ENCODE measurements around the gene SVEP1.
A peak's percentile ranks its signal among the peaks of the same experiment; 100 is the strongest.

The SVEP1 gene

DNA sequence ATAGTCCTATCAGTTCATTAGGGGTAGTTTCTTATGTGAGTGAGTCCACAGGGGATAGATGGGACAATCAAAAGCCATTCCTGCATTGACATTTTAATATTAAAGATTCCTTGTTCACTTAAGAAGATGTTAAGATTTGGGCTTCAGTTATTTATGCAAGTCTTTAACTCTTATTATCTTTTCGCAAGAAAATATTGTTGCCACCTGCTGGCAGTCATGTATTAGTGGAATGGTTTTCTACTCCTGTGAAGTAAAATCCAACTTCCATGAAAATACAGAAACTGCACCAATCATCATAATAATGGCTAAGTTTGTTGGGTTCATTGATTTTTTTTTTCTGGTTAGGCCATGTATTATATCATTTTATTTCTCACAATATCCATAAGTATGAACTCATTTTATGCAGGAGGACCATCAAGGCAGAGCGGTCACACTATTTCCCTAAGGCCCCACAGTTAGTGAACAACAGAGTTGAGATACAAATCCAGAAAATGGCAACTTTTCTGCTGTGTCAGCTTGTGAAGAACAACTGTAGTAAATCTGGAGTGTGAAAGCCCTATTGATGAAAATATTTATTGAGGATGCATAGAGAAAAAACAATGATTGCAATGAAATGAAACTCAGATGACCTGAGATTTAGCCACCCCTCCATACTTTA, 153.4 kb downstream of the SVEP1 start:
- Histone ChIP-seq H3K36me3 (ENCODE audit: control insufficient read depth in 4 of 4, insufficient read depth in 4 of 4, low read length in 3 of 4) (no peaks in the 10 kb centered on the region), H3K4me1 (ENCODE audit: control extremely low read depth in 1 of 4, control insufficient read depth in 4 of 4, insufficient read depth in 4 of 4, low read length in 3 of 4) (no peaks in the 10 kb centered on the region), H3K27ac (ENCODE audit: insufficient read depth in 1 of 2, low read depth in 1 of 2, low read length in 2 of 2, poor library complexity in 1 of 2, severe bottlenecking in 2 of 2) (no peak overlapping the region), H3K9me3 (ENCODE audit: control extremely low read depth in 1 of 5, control insufficient read depth in 4 of 5, insufficient read depth in 2 of 5, low read depth in 1 of 5, low read length in 4 of 5) (no peaks in the 10 kb centered on the region), H3K27me3 (replicated peaks in 2 of 5; ENCODE audit: control insufficient read depth in 4 of 5, insufficient read depth in 5 of 5, low read length in 4 of 5) (no peaks in the 10 kb centered on the region), H3K4me3 (ENCODE audit: control insufficient read depth in 1 of 7, extremely low read depth in 1 of 7, insufficient read depth in 4 of 7, low read depth in 2 of 7, low read length in 6 of 7) (no peak overlapping the region)
- CTCF ChIA-PET = no interaction called here
- POLR2A ChIA-PET = interaction anchor here (0.5 kb wide), 1 partner anchor 899 kb away, joined by 3 read pairs; no protein-coding TSS in a partner anchor
- peak; percentile 13 to 50 (median 43) for DNase-seq
- WGBS (ENCODE audit: insufficient coverage) = 100% methylated on average over 1 of the region's 2 CpGs

DNA sequence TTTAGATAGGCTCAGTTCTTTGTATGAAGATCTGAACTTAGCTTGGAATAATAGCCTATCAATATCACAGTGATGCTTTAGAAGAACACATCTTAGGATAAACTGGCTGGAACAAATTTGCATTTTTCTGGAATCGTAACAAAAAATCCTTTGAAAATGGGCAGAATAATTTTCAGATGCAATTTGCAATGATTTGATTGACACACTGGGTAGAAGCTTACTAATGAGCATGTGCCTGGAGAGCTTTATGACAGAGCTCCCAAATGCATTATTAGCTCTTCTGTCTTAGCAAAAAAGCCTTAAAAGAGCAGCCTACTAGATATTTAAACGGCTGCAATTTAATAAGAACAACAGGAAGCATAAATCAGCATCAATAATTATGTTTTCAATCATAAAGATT, 165.1 kb downstream of the SVEP1 start:
- 88% methylated on average over 1 of the region's 2 CpGs for WGBS (ENCODE audit: insufficient coverage)
- ChIA-PET CTCF (interaction anchor here (1.3 kb wide), 1 partner anchor 12 kb away, joined by 4 read pairs; no protein-coding TSS in a partner anchor), POLR2A (no interaction called here)

DNA sequence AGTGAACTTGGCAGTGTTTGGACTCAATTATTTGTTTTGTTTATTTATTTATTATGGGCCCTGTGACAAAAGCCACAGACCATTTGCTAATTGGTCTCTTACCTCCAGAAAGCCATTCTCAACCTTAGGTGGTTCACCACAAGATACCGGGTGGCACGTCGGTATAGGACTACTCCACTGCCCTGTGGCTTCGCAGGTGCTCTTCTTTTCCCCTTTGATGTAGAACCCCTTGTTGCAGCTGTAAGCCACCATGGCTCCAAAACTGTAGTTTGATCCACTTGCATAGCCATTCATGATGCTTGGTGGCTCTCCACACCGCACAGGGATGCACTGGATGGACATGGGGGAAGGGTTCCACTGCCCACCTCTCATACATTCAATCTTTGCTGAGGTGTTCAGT, 168.6 kb downstream of the SVEP1 start:
- no peaks in the 10 kb centered on the region for H3K9me3 ChIP-seq (ENCODE audit: control extremely low read depth in 1 of 5, control insufficient read depth in 4 of 5, insufficient read depth in 2 of 5, low read depth in 1 of 5, low read length in 4 of 5)
- H3K4me1 ChIP-seq (ENCODE audit: control extremely low read depth in 1 of 4, control insufficient read depth in 4 of 4, insufficient read depth in 4 of 4, low read length in 3 of 4) = no peaks in the 10 kb centered on the region
- ChIA-PET POLR2A (no interaction called here), CTCF (no interaction called here)
- no peak for DNase-seq
- H3K36me3 ChIP-seq (ENCODE audit: control insufficient read depth in 4 of 4, insufficient read depth in 4 of 4, low read length in 3 of 4) = no peaks in the 10 kb centered on the region
- H3K27ac ChIP-seq (ENCODE audit: insufficient read depth in 1 of 2, low read depth in 1 of 2, low read length in 2 of 2, poor library complexity in 1 of 2, severe bottlenecking in 2 of 2) = no peak overlapping the region
- H3K27me3 ChIP-seq (replicated peaks in 2 of 5; ENCODE audit: control insufficient read depth in 4 of 5, insufficient read depth in 5 of 5, low read length in 4 of 5) = peaks cover 0 to 2% (median 0%) of the 10 kb centered on the region in 5 experiments
- WGBS (ENCODE audit: insufficient coverage) = 98% methylated on average over 4 of the region's 5 CpGs
- no peak overlapping the region for H3K4me3 ChIP-seq (ENCODE audit: control insufficient read depth in 1 of 7, extremely low read depth in 1 of 7, insufficient read depth in 4 of 7, low read depth in 2 of 7, low read length in 6 of 7)

More for the DNA sequence above, 165.1 kb downstream of the SVEP1 start:
- Histone ChIP-seq H3K9me3 (ENCODE audit: control extremely low read depth in 1 of 5, control insufficient read depth in 4 of 5, insufficient read depth in 2 of 5, low read depth in 1 of 5, low read length in 4 of 5) (no peaks in the 10 kb centered on the region), H3K4me3 (ENCODE audit: control insufficient read depth in 1 of 7, extremely low read depth in 1 of 7, insufficient read depth in 4 of 7, low read depth in 2 of 7, low read length in 6 of 7) (no peak overlapping the region), H3K36me3 (ENCODE audit: control insufficient read depth in 4 of 4, insufficient read depth in 4 of 4, low read length in 3 of 4) (no peaks in the 10 kb centered on the region), H3K27ac (ENCODE audit: insufficient read depth in 1 of 2, low read depth in 1 of 2, low read length in 2 of 2, poor library complexity in 1 of 2, severe bottlenecking in 2 of 2) (no peak overlapping the region), H3K4me1 (ENCODE audit: control extremely low read depth in 1 of 4, control insufficient read depth in 4 of 4, insufficient read depth in 4 of 4, low read length in 3 of 4) (no peaks in the 10 kb centered on the region), H3K27me3 (replicated peaks in 2 of 5; ENCODE audit: control insufficient read depth in 4 of 5, insufficient read depth in 5 of 5, low read length in 4 of 5) (peaks cover 0 to 2% (median 0%) of the 10 kb centered on the region in 5 experiments)
- DNase-seq = no peak

DNA sequence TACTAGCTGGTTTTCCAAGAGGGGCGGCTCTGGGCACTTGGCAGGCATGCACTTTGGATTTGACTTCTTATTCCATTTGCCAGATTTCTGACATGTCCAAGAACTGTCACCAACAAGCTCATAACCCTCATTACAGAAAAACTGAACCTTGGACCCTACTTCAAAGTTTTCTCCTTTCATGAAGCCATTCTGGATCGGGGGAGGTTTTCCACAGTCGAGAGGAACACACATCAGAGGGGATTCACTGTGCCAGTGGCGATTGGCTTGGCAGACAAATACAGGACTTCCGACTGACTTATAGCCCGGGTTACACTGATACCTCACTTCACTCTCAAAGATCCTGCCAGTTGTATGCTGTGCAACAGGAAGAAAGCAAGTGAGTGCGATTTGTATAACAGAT, 170.9 kb downstream of the SVEP1 start:
- ChIA-PET CTCF (no interaction called here), POLR2A (no interaction called here)
- Histone ChIP-seq H3K27ac (ENCODE audit: insufficient read depth in 1 of 2, low read depth in 1 of 2, low read length in 2 of 2, poor library complexity in 1 of 2, severe bottlenecking in 2 of 2) (no peak overlapping the region), H3K4me1 (ENCODE audit: control extremely low read depth in 1 of 4, control insufficient read depth in 4 of 4, insufficient read depth in 4 of 4, low read length in 3 of 4) (no peaks in the 10 kb centered on the region), H3K27me3 (replicated peaks in 2 of 5; ENCODE audit: control insufficient read depth in 4 of 5, insufficient read depth in 5 of 5, low read length in 4 of 5) (peaks cover 0 to 2% (median 0%) of the 10 kb centered on the region in 5 experiments), H3K9me3 (ENCODE audit: control extremely low read depth in 1 of 5, control insufficient read depth in 4 of 5, insufficient read depth in 2 of 5, low read depth in 1 of 5, low read length in 4 of 5) (no peaks in the 10 kb centered on the region), H3K36me3 (ENCODE audit: control insufficient read depth in 4 of 4, insufficient read depth in 4 of 4, low read length in 3 of 4) (no peaks in the 10 kb centered on the region), H3K4me3 (ENCODE audit: control insufficient read depth in 1 of 7, extremely low read depth in 1 of 7, insufficient read depth in 4 of 7, low read depth in 2 of 7, low read length in 6 of 7) (no peak overlapping the region)
- 93% methylated on average over 6 of the region's 7 CpGs for WGBS (ENCODE audit: insufficient coverage)
- no peak for DNase-seq

DNA sequence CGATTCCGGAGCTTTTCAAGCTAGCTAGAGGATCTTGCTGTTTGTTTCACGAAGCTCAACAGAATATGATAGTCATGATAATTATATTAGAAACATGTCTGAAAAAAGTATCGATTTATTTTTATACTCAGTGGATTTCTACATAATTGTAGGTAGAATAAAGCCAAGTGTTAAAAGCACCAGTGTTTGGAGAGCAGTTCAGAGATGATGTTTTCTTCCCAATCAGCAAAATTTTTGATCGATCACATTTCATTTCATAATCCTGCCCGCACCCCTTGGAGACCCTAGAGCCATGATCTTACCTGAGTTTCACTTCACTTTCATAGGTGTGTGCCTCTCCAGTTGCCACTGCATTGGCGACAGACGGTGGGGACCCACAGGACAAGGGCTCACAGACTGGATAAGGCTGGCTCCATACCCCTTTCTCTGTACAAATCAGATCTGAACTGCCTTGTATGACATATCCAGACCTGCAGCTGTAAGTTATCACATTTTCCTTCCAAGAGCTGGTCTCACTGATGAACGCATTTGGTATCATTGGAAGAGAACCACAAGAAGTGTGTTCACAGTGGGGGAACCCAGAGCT, 173.6 kb downstream of the SVEP1 start:
- 99% methylated on average over 5 of the region's 9 CpGs for WGBS (ENCODE audit: insufficient coverage)
- CTCF ChIA-PET = interaction anchor here (1.1 kb wide), 1 partner anchor 34 kb away, joined by 3 read pairs; no protein-coding TSS in a partner anchor
- Histone ChIP-seq H3K27ac (ENCODE audit: insufficient read depth in 1 of 2, low read depth in 1 of 2, low read length in 2 of 2, poor library complexity in 1 of 2, severe bottlenecking in 2 of 2) (no peak overlapping the region), H3K4me3 (ENCODE audit: control insufficient read depth in 1 of 7, extremely low read depth in 1 of 7, insufficient read depth in 4 of 7, low read depth in 2 of 7, low read length in 6 of 7) (no peak overlapping the region), H3K4me1 (ENCODE audit: control extremely low read depth in 1 of 4, control insufficient read depth in 4 of 4, insufficient read depth in 4 of 4, low read length in 3 of 4) (no peaks in the 10 kb centered on the region), H3K36me3 (ENCODE audit: control insufficient read depth in 4 of 4, insufficient read depth in 4 of 4, low read length in 3 of 4) (no peaks in the 10 kb centered on the region), H3K9me3 (ENCODE audit: control extremely low read depth in 1 of 5, control insufficient read depth in 4 of 5, insufficient read depth in 2 of 5, low read depth in 1 of 5, low read length in 4 of 5) (no peaks in the 10 kb centered on the region), H3K27me3 (replicated peaks in 2 of 5; ENCODE audit: control insufficient read depth in 4 of 5, insufficient read depth in 5 of 5, low read length in 4 of 5) (peaks cover 0 to 2% (median 0%) of the 10 kb centered on the region in 5 experiments)
- POLR2A ChIA-PET = no interaction called here
- no peak for DNase-seq

DNA sequence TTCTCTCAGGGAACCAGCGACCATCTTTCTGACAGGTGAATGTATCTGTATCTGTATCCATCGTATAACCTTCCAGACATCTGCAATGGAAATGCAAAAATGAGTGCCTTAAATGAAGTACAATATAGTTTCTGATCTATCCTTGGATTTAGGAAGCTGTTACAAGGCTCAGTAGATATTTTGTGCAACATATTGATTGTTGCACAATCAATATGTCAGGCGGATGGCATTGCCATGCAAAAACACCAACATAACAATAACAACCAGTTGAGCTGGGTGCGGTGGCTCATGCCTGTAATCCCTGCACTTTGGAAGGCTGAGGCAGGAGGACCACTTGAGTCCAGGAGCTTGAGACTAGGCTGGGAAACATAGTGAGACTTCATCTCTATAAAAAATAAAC, 175.1 kb downstream of the SVEP1 start:
- CTCF ChIA-PET = interaction anchor here (0.6 kb wide), 1 partner anchor 141 kb away, joined by 3 read pairs; no protein-coding TSS in a partner anchor
- 100% methylated on average over 1 of the region's 4 CpGs for WGBS (ENCODE audit: insufficient coverage)
- no peak for DNase-seq

DNA sequence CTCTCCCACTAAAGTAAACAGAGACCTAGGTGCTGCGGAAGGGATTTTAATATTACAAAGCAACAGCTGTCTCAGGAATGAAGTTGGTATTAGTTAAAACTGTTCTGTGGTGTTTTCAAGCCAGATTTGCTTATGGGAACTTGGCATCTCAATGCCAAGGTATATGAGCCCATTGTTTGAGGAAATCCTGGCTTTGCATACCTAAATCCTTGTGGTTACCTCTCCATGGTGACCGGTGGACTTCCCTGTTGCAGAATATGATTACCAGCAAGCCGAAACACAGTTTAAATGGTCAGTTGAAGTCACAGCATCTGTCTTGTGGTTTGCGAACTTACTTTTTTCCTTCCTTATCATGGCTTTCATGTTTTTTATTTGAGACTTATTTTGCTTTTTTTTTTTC, 179.6 kb downstream of the SVEP1 start:
- Histone ChIP-seq H3K36me3 (ENCODE audit: control insufficient read depth in 4 of 4, insufficient read depth in 4 of 4, low read length in 3 of 4) (no peaks in the 10 kb centered on the region), H3K4me3 (ENCODE audit: control insufficient read depth in 1 of 7, extremely low read depth in 1 of 7, insufficient read depth in 4 of 7, low read depth in 2 of 7, low read length in 6 of 7) (no peak overlapping the region), H3K9me3 (ENCODE audit: control extremely low read depth in 1 of 5, control insufficient read depth in 4 of 5, insufficient read depth in 2 of 5, low read depth in 1 of 5, low read length in 4 of 5) (no peaks in the 10 kb centered on the region), H3K27ac (ENCODE audit: insufficient read depth in 1 of 2, low read depth in 1 of 2, low read length in 2 of 2, poor library complexity in 1 of 2, severe bottlenecking in 2 of 2) (no peak overlapping the region), H3K27me3 (replicated peaks in 2 of 5; ENCODE audit: control insufficient read depth in 4 of 5, insufficient read depth in 5 of 5, low read length in 4 of 5) (peaks cover 0 to 2% (median 0%) of the 10 kb centered on the region in 5 experiments), H3K4me1 (ENCODE audit: control extremely low read depth in 1 of 4, control insufficient read depth in 4 of 4, insufficient read depth in 4 of 4, low read length in 3 of 4) (no peaks in the 10 kb centered on the region)
- DNase-seq = no peak
- POLR2A ChIA-PET = no interaction called here
- CTCF ChIA-PET = no interaction called here
- 90% methylated on average over 3 of the region's 4 CpGs for WGBS (ENCODE audit: insufficient coverage)

More for the DNA sequence above, 175.1 kb downstream of the SVEP1 start:
- Histone ChIP-seq H3K27me3 (replicated peaks in 2 of 5; ENCODE audit: control insufficient read depth in 4 of 5, insufficient read depth in 5 of 5, low read length in 4 of 5) (peaks cover 0 to 2% (median 0%) of the 10 kb centered on the region in 5 experiments), H3K4me3 (ENCODE audit: control insufficient read depth in 1 of 7, extremely low read depth in 1 of 7, insufficient read depth in 4 of 7, low read depth in 2 of 7, low read length in 6 of 7) (no peak overlapping the region), H3K27ac (ENCODE audit: insufficient read depth in 1 of 2, low read depth in 1 of 2, low read length in 2 of 2, poor library complexity in 1 of 2, severe bottlenecking in 2 of 2) (no peak overlapping the region), H3K4me1 (ENCODE audit: control extremely low read depth in 1 of 4, control insufficient read depth in 4 of 4, insufficient read depth in 4 of 4, low read length in 3 of 4) (no peaks in the 10 kb centered on the region), H3K9me3 (ENCODE audit: control extremely low read depth in 1 of 5, control insufficient read depth in 4 of 5, insufficient read depth in 2 of 5, low read depth in 1 of 5, low read length in 4 of 5) (no peaks in the 10 kb centered on the region), H3K36me3 (ENCODE audit: control insufficient read depth in 4 of 4, insufficient read depth in 4 of 4, low read length in 3 of 4) (no peaks in the 10 kb centered on the region)
- POLR2A ChIA-PET = no interaction called here

All from common myeloid progenitor, CD34-positive (primary cell).